ENCODE data around the gene ISLR.

DNA sequence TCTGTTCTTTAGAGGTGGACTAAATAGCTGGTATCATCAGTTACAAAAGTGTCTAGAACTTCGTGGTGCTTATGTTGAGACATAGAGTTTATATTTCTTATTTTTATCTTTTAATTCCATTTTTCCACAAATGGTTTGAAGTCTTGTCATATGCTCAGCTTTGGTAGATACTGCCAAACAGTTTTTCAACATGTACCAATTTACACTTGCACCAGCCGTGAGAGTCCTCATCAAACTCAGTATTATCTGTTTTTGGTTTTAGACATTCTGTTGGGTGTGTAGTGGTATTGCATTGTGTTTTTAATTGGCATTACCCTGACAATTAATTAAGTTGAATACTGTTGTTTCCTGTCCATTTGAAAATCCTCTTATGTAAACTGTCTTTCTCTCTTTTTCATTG, 26.5 kb upstream of the ISLR start:
- TF ChIP-seq POLR2AphosphoS5 (IDR thresholded peaks at IDR 0.05; ENCODE audit: low read depth) (no peak), GABPA (IDR thresholded peaks at IDR 0.05; ENCODE audit: low read depth) (no peak), SPI1 (IDR thresholded peaks at IDR 0.05; ENCODE audit: borderline replicate concordance, low read depth) (no peak)
- TF ChIP-seq, protein P1, sequence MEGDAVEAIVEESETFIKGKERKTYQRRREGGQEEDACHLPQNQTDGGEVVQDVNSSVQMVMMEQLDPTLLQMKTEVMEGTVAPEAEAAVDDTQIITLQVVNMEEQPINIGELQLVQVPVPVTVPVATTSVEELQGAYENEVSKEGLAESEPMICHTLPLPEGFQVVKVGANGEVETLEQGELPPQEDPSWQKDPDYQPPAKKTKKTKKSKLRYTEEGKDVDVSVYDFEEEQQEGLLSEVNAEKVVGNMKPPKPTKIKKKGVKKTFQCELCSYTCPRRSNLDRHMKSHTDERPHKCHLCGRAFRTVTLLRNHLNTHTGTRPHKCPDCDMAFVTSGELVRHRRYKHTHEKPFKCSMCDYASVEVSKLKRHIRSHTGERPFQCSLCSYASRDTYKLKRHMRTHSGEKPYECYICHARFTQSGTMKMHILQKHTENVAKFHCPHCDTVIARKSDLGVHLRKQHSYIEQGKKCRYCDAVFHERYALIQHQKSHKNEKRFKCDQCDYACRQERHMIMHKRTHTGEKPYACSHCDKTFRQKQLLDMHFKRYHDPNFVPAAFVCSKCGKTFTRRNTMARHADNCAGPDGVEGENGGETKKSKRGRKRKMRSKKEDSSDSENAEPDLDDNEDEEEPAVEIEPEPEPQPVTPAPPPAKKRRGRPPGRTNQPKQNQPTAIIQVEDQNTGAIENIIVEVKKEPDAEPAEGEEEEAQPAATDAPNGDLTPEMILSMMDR (IDR thresholded peaks at IDR 0.05; ENCODE audit: insufficient read depth, low read length): no peak
- TF ChIP-seq, protein P2, sequence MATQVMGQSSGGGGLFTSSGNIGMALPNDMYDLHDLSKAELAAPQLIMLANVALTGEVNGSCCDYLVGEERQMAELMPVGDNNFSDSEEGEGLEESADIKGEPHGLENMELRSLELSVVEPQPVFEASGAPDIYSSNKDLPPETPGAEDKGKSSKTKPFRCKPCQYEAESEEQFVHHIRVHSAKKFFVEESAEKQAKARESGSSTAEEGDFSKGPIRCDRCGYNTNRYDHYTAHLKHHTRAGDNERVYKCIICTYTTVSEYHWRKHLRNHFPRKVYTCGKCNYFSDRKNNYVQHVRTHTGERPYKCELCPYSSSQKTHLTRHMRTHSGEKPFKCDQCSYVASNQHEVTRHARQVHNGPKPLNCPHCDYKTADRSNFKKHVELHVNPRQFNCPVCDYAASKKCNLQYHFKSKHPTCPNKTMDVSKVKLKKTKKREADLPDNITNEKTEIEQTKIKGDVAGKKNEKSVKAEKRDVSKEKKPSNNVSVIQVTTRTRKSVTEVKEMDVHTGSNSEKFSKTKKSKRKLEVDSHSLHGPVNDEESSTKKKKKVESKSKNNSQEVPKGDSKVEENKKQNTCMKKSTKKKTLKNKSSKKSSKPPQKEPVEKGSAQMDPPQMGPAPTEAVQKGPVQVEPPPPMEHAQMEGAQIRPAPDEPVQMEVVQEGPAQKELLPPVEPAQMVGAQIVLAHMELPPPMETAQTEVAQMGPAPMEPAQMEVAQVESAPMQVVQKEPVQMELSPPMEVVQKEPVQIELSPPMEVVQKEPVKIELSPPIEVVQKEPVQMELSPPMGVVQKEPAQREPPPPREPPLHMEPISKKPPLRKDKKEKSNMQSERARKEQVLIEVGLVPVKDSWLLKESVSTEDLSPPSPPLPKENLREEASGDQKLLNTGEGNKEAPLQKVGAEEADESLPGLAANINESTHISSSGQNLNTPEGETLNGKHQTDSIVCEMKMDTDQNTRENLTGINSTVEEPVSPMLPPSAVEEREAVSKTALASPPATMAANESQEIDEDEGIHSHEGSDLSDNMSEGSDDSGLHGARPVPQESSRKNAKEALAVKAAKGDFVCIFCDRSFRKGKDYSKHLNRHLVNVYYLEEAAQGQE (IDR thresholded peaks at IDR 0.05; ENCODE audit: insufficient replicate concordance, low read depth): no peak

Measured in HL-60 (cell line).